Sigmoid colon (tissue), 4 donors: ENCODE data around the gene EXOC7.

ENCODE experiments used
- POLR2AphosphoS5 ChIP-seq, 4 donors: sonication (generic); formaldehyde crosslinking; IDR thresholded peaks; one replicate each; pipeline ENCODE4 v1.6.1; 2017; ENCODE audit warnings: antibody characterized with exemption in 4 of 4
- TF ChIP-seq, protein P1 (sequence below), 4 experiments: fragments of 450-650 bp in 3 of 4; fragments of 200-600 bp in 1 of 4; IDR thresholded peaks; one replicate each; pipeline ENCODE4 v1.5.1; 2016 to 2019; ENCODE audit warnings: antibody characterized with exemption in 4 of 4, mild to moderate bottlenecking in 3 of 4, moderate library complexity in 2 of 4

GRCh38 chr17:76048025-76048605 is 55.5 kb downstream of the EXOC7 start:
- no peak for TF ChIP-seq POLR2AphosphoS5 (IDR thresholded peaks at IDR 0.05)
- TF ChIP-seq, protein P1, sequence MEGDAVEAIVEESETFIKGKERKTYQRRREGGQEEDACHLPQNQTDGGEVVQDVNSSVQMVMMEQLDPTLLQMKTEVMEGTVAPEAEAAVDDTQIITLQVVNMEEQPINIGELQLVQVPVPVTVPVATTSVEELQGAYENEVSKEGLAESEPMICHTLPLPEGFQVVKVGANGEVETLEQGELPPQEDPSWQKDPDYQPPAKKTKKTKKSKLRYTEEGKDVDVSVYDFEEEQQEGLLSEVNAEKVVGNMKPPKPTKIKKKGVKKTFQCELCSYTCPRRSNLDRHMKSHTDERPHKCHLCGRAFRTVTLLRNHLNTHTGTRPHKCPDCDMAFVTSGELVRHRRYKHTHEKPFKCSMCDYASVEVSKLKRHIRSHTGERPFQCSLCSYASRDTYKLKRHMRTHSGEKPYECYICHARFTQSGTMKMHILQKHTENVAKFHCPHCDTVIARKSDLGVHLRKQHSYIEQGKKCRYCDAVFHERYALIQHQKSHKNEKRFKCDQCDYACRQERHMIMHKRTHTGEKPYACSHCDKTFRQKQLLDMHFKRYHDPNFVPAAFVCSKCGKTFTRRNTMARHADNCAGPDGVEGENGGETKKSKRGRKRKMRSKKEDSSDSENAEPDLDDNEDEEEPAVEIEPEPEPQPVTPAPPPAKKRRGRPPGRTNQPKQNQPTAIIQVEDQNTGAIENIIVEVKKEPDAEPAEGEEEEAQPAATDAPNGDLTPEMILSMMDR (IDR thresholded peaks at IDR 0.05) = no peak
